T-helper 2 cell treated with Interferon-gamma antibody and Interleukin-4, amounts not matched to agents 100 ng/mL and 5 ng/mL, for 36 hours (primary cell): Measurements from ENCODE around the gene CTRL. TPM values are rescaled to one million over a fixed set of nuclear protein-coding genes. Genes with fewer than 3 reads are reported as not detected.

ENCODE experiments used
- intact Hi-C: fragments of 100-400 bp; cut with micrococcal nuclease; formaldehyde crosslinking; loops from one replicate; pipeline ENCODE4 v1.15.1; 2023
- total RNA-seq: library from RNA; stranded (reverse); gene quantifications from 2 replicates; pipeline ENCODE4 v1.2.3, GENCODE V29; 2022

The CTRL gene
- total RNA-seq, 1 donor from 2014 or later, result 9.6 TPM

GRCh38 chr16:67893743-67894399 lies 37.8 kb downstream of the CTRL start:
- intact Hi-C loops, result loop anchor here (1.0 kb wide), 3 partner anchors 41 to 74 kb away; partner anchors contain the start of genes NUTF2 and SLC12A4

GRCh38 chr16:67892899-67893742 lies 38.5 kb downstream of the CTRL start, which contains the start of gene PSKH1:
TSS of gene PSKH1 (plus strand) at chr16:67893254. CDS start at chr16:67908750, 15,496 bp downstream.
- intact Hi-C loops, result loop anchor here (1.0 kb wide), 3 partner anchors 42 to 75 kb away; partner anchors contain the start of genes NUTF2 and SLC12A4

GRCh38 chr16:67892375-67892774 lies 39.3 kb downstream of the CTRL start:
- intact Hi-C loops, result no loop called here

GRCh38 chr16:67888331-67888730 lies 43.3 kb downstream of the CTRL start:
- intact Hi-C loops, result no loop called here

GRCh38 chr16:67886387-67886786 lies 45.3 kb downstream of the CTRL start:
- intact Hi-C loops, result no loop called here

- intact Hi-C loops, result no loop called here
These were observed 45.7 kb downstream of the CTRL start for GRCh38 chr16:67885976-67886375.

GRCh38 chr16:67885545-67885944 lies 46.1 kb downstream of the CTRL start:
- intact Hi-C loops, result no loop called here

GRCh38 chr16:67884684-67885083 lies 47.0 kb downstream of the CTRL start, which contains the start of gene NRN1L:
TSS of gene NRN1L (plus strand) at chr16:67884885. CDS start at chr16:67884904, 19 bp downstream.
- intact Hi-C loops, result no loop called here

- intact Hi-C loops, result loop anchor here (1.0 kb wide), 2 partner anchors 44 to 156 kb away; no protein-coding TSS in a partner anchor
These were observed 47.8 kb downstream of the CTRL start for GRCh38 chr16:67883872-67884261.

- intact Hi-C loops, result loop anchor here (1.0 kb wide), 2 partner anchors 45 to 157 kb away; no protein-coding TSS in a partner anchor
These were observed 48.4 kb downstream of the CTRL start for GRCh38 chr16:67883146-67883871.

GRCh38 chr16:67882374-67883145 lies 49.1 kb downstream of the CTRL start:
- intact Hi-C loops, result loop anchor here (1.0 kb wide), 2 partner anchors 46 to 158 kb away; no protein-coding TSS in a partner anchor

GRCh38 chr16:67881621-67882161 lies 50.0 kb downstream of the CTRL start:
- intact Hi-C loops, result no loop called here

- intact Hi-C loops, result no loop called here
These were observed 51.1 kb downstream of the CTRL start for GRCh38 chr16:67880584-67880983.

GRCh38 chr16:67879936-67880335 lies 51.7 kb downstream of the CTRL start:
- intact Hi-C loops, result no loop called here

Other genes with a start within 250 kb of the CTRL start
- 12.1 and 14.2 TPM in 2 replicates for gene GFOD2, start 212.5 kb downstream of the CTRL start, total RNA-seq
- gene RANBP10, start 125.3 kb downstream of the CTRL start, total RNA-seq, result 22.7 and 23.2 TPM in 2 replicates
- 0.36 and 0.73 TPM in 2 replicates for gene TSNAXIP1, start 125.0 kb downstream of the CTRL start, total RNA-seq
- gene THAP11, start 89.5 kb downstream of the CTRL start, total RNA-seq, result 44.3 and 45.8 TPM in 2 replicates
- gene NUTF2, start 84.9 kb downstream of the CTRL start, total RNA-seq, result 138 and 143 TPM in 2 replicates
- gene CENPT, start 84.2 kb downstream of the CTRL start, total RNA-seq, result 54.2 and 54.4 TPM in 2 replicates
- 106 and 112 TPM in 2 replicates for gene EDC4, start 58.8 kb downstream of the CTRL start, total RNA-seq
- gene NRN1L, start 47.0 kb downstream of the CTRL start, total RNA-seq, result 0.61 and 0.84 TPM in 2 replicates
- gene PSKH1, start 38.6 kb downstream of the CTRL start, total RNA-seq, result 20.7 and 22.1 TPM in 2 replicates
- gene PSMB10, start 5.0 kb upstream of the CTRL start, total RNA-seq, result 335 and 352 TPM in 2 replicates
- 16.8 and 20.5 TPM in 2 replicates for gene LCAT, start 12.3 kb upstream of the CTRL start, total RNA-seq
- 40.2 and 41.9 TPM in 2 replicates for gene SLC12A4, start 36.8 kb upstream of the CTRL start, total RNA-seq
- gene DPEP3, start 48.6 kb upstream of the CTRL start, total RNA-seq, result 0.14 TPM in 1 of 2 replicates, not detected in the other
- gene DPEP2, start 67.6 kb upstream of the CTRL start, total RNA-seq, result 14.8 and 16.8 TPM in 2 replicates
- not detected in 2 replicates for gene DPEP2NB, start 84.0 kb upstream of the CTRL start, total RNA-seq
- 14.5 and 16.5 TPM in 2 replicates for gene DDX28, start 91.4 kb upstream of the CTRL start, total RNA-seq
- 23.8 and 25.0 TPM in 2 replicates for gene DUS2, start 91.4 kb upstream of the CTRL start, total RNA-seq
- 203 and 205 TPM in 2 replicates for gene NFATC3, start 153.5 kb upstream of the CTRL start, total RNA-seq